Prostate gland (tissue), 2 donors: ENCODE measurements around the gene GFRA1.

Experiments
- POLR2AphosphoS5 ChIP-seq: sonication (generic); formaldehyde crosslinking; IDR thresholded peaks from one replicate; pipeline ENCODE4 v1.6.1; 2017; ENCODE audit warnings: antibody characterized with exemption
- TF ChIP-seq, protein P1 (sequence below), 4 experiments: fragments of 200-600 bp in 2 of 4; fragments of 450-650 bp in 2 of 4; sonication (generic) in 2 of 4; IDR thresholded peaks; 1 replicate in 3 of 4; 2 replicates in 1 of 4; pipeline ENCODE4 v1.5.1; 2016 to 2019; ENCODE audit warnings: antibody characterized with exemption in 4 of 4, mild to moderate bottlenecking in 2 of 4, moderate library complexity in 2 of 4

DNA sequence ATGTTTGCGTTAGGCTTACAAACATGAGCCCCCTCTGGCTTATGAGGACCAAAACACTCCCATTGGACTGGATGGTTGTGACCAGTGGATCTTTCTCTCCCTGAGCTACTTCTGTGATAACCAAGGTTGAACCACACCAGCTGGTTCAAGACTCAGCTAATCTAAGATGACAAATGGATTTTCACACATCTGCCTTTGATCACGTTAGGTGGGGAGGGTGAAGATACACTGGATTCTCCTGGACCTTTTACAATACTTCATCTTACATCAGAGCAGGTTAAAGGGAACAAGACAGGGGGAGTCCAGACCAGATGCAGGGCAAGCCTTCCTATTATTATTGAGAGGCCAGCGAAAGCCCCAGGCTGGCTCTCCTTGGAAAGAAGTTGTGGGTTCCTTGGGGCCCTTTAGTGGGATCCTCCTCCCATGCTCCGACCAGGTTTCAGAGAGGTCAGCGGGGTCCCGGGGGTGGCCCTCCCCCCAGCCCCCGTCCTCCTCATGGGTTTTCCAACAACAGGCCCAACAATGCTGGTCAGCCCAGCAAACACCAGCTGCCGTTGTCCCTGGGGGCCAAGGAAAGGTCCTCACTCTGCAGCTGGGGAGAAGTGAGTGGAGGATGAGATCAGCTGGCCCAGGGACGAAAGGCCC, 2.8 kb downstream of the GFRA1 start:
- TF ChIP-seq, protein P1, sequence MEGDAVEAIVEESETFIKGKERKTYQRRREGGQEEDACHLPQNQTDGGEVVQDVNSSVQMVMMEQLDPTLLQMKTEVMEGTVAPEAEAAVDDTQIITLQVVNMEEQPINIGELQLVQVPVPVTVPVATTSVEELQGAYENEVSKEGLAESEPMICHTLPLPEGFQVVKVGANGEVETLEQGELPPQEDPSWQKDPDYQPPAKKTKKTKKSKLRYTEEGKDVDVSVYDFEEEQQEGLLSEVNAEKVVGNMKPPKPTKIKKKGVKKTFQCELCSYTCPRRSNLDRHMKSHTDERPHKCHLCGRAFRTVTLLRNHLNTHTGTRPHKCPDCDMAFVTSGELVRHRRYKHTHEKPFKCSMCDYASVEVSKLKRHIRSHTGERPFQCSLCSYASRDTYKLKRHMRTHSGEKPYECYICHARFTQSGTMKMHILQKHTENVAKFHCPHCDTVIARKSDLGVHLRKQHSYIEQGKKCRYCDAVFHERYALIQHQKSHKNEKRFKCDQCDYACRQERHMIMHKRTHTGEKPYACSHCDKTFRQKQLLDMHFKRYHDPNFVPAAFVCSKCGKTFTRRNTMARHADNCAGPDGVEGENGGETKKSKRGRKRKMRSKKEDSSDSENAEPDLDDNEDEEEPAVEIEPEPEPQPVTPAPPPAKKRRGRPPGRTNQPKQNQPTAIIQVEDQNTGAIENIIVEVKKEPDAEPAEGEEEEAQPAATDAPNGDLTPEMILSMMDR (IDR thresholded peaks at IDR 0.05) = no peak
- no peak for TF ChIP-seq POLR2AphosphoS5
